HepG2 (cell line): Measurements from ENCODE around the gene SC5D. TPM values are rescaled to one million over a fixed set of nuclear protein-coding genes. Genes with fewer than 3 reads are reported as not detected.

Experiments used
- ATAC-seq: fragments of 200-7000 bp; cut with Tn5 transposase; 3 replicates; pipeline ENCODE4 v1.9.1; 2020; ENCODE audit warnings: mild to moderate bottlenecking, moderate library complexity
- BruUV-seq: library from RNA; stranded (reverse); fragments of 400-500 nt; replicated peaks from 2 replicates; lab custom pipeline; 2021; lab: Mats Ljungman, UMichigan
- CTCF ChIA-PET: fragments of 300-600 bp; formaldehyde crosslinking; extraction: SDS; loops from one replicate; lab custom pipeline; 2021; ENCODE audit warnings: low total read pairs, inconsistent platforms, low intra/inter-chr PET ratio; lab: Yijun Ruan, JAX
- POLR2A ChIA-PET: fragments of 350-600 bp; sonication (Branson Sonifier 250); formaldehyde crosslinking; loops from one replicate; lab custom pipeline; 2020; ENCODE audit warnings: antibody characterized with exemption, inconsistent platforms; lab: Yijun Ruan, JAX
- DNase-seq: peaks from one replicate; pipeline ENCODE4 v3.0.0-alpha.2; 2015; ENCODE audit warnings: low spot score
- FAIRE-seq: peaks from 3 replicates; lab custom pipeline; 2011; peaks lifted over from hg19 to GRCh38; lab: Jason Lieb, UNC
- H2AFZ ChIP-seq: one replicate; pipeline ENCODE4 v1.6.1; 2011; ENCODE audit warnings: low read length, inconsistent platforms
- H3K27ac ChIP-seq: fragments of 300-600 bp; 3 replicates; pipeline ENCODE4 v1.8.0; 2011; ENCODE audit warnings: mixed run types, mild to moderate bottlenecking, mixed read lengths, low read length, inconsistent platforms; ENCODE audit not compliant: insufficient read depth; ENCODE audit errors: extremely low read length
- H3K27me3 ChIP-seq, 2 experiments: fragments of 200-600 bp in 1 of 2; 2 replicates in 1 of 2; 3 replicates in 1 of 2; pipeline versions ENCODE4 v1.6.0 to v1.8.0; 2011; ENCODE audit warnings: low read length in 2 of 2, mild to moderate bottlenecking in 2 of 2, moderate library complexity in 2 of 2, inconsistent platforms in 1 of 2; ENCODE audit not compliant: insufficient read depth in 2 of 2, control insufficient read depth in 1 of 2
- H3K36me3 ChIP-seq, 2 experiments: fragments of 200-600 bp in 1 of 2; replicated peaks in 1 of 2; 2 replicates in 1 of 2; 3 replicates in 1 of 2; pipeline versions ENCODE4 v1.5.1 to v1.8.0; 2011; ENCODE audit warnings: low read length in 2 of 2, inconsistent platforms in 1 of 2; ENCODE audit not compliant: insufficient read depth in 2 of 2, control insufficient read depth in 1 of 2
- H3K4me1 ChIP-seq: 2 replicates; pipeline ENCODE4 v1.5.1; 2012; ENCODE audit warnings: low read length, inconsistent platforms; ENCODE audit not compliant: insufficient read depth
- H3K4me2 ChIP-seq: 2 replicates; pipeline ENCODE4 v1.6.0; 2011; ENCODE audit warnings: low read depth, low read length, inconsistent platforms
- H3K4me3 ChIP-seq, 3 experiments: fragments of 200-600 bp in 1 of 3; sonication (generic), shearing (Covaris generic) in 1 of 3; replicated peaks in 1 of 3; 2 replicates each; pipeline ENCODE4 v1.5.1; 2011 to 2016; ENCODE audit warnings: low read length in 3 of 3, inconsistent platforms in 2 of 3, low read depth in 2 of 3, mild to moderate bottlenecking in 2 of 3, control low read depth in 1 of 3, mixed read lengths in 1 of 3; ENCODE audit not compliant: insufficient read depth in 1 of 3
- H3K79me2 ChIP-seq: one replicate; pipeline ENCODE4 v1.6.1; 2011; ENCODE audit warnings: low read length, inconsistent platforms; ENCODE audit not compliant: insufficient read depth
- H3K9ac ChIP-seq: 2 replicates; pipeline ENCODE4 v1.6.0; 2011; ENCODE audit warnings: mild to moderate bottlenecking, low read depth, low read length, inconsistent platforms; ENCODE audit not compliant: insufficient read depth
- H3K9me3 ChIP-seq: 2 replicates; pipeline ENCODE4 v1.5.1; 2012; ENCODE audit warnings: mild to moderate bottlenecking, low read length
- H4K20me1 ChIP-seq: 2 replicates; pipeline ENCODE4 v1.6.0; 2011; ENCODE audit warnings: inconsistent platforms, mild to moderate bottlenecking, low read length, moderate library complexity; ENCODE audit not compliant: insufficient read depth
- CTCF ChIP-seq: sonication (generic); formaldehyde crosslinking; IDR thresholded peaks from 2 replicates; pipeline ENCODE4 v1.5.0; 2020; ENCODE audit warnings: mild to moderate bottlenecking, missing genetic modification reagents, moderate library complexity
- STAG1 ChIP-seq: sonication (generic); formaldehyde crosslinking; IDR thresholded peaks from 2 replicates; pipeline ENCODE4 v1.4.0; 2020; ENCODE audit warnings: missing genetic modification reagents
- ZNF674 ChIP-seq: sonication (generic); formaldehyde crosslinking; IDR thresholded peaks from 2 replicates; pipeline ENCODE4 v1.5.0; 2020; ENCODE audit warnings: low read depth, mild to moderate bottlenecking, missing genetic modification reagents
- WGBS: methylation state at CpG from one replicate; pipeline ENCODE4 v1.1.6; 2017; ENCODE audit warnings: low lambda C conversion rate; 5-methylcytosine and 5-hydroxymethylcytosine counted together
- in situ Hi-C: cut with HindIII; loops from 2 replicates; pipeline ENCODE4 v1.10.0; 2017; ENCODE audit warnings: low pct_unique_long_range_greater_than_20kb; ENCODE audit not compliant: extremely low pct_ligation_motif_present
- intact Hi-C: fragments of 100-400 bp; cut with micrococcal nuclease; formaldehyde crosslinking; loops from one replicate; pipeline ENCODE4 v1.10.0; 2022; ENCODE audit not compliant: unreplicated experiment
- polyA plus RNA-seq, 8 experiments: library from polyadenylated mRNA; depleted of rRNA in 3 of 8; stranded (reverse) in 7 of 8; unstranded in 1 of 8; fragments of >200 nt; fragmentation: Illumina TruSeq in 4 of 8; extraction: Trizol in 4 of 8; gene quantifications; 2 replicates each; pipeline versions ENCODE4 v1.2.1 to v1.2.3, GENCODE V29; 2011 to 2016; ENCODE audit warnings: low read depth in 4 of 8, missing spikeins in 1 of 8, mixed read lengths in 1 of 8; ENCODE audit not compliant: insufficient read depth in 1 of 8
- total RNA-seq, 5 experiments: library from RNA; depleted of rRNA; stranded (reverse); fragments of >200 nt; fragmentation: Illumina TruSeq; extraction: Trizol; gene quantifications; 2 replicates each; pipeline ENCODE4 v1.2.3, GENCODE V29; 2016; ENCODE audit warnings: low read depth in 1 of 5

The SC5D gene
- total and polyA plus RNA-seq, 2 of the 13 experiments (the other 11 are each of a cell fraction or from before 2014, with no cell fraction given), result 84.4 to 155 TPM

- in situ Hi-C loops, result no loop called here
- WGBS, result 9% methylated on average over 7 of the region's 7 CpGs
Measured at GRCh38 chr11:121321614-121322243, 29.2 kb downstream of the SC5D start.

More at GRCh38 chr11:121321614-121322243, 29.2 kb downstream of the SC5D start:
- no peak overlapping the region for H3K4me3 ChIP-seq
- no peaks in the 10 kb centered on the region for H3K36me3 ChIP-seq
- CTCF ChIA-PET, result interaction anchor here (1.9 kb wide), 1 partner anchor 270 kb away, joined by 4 read pairs; no protein-coding TSS in a partner anchor
- no peak overlapping the region for H3K9ac ChIP-seq
- POLR2A ChIA-PET, result no interaction called here
- peak; percentile 80 for ATAC-seq
- TF ChIP-seq STAG1 (CRISPR knock-in tag), result peak; percentile 70
- TF ChIP-seq ZNF674 (CRISPR knock-in tag), result no peak
- TF ChIP-seq CTCF (CRISPR knock-in tag), result peak; percentile 72
- DNase-seq, result no peak
- no peaks in the 10 kb centered on the region for H3K9me3 ChIP-seq
- no peaks in the 10 kb centered on the region for H4K20me1 ChIP-seq
- peak; percentile 8 for FAIRE-seq
- no peaks in the 10 kb centered on the region; a peak in 1 of 5 replicates for H3K27me3 ChIP-seq
- intact Hi-C loops, result no loop called here
- H3K79me2 ChIP-seq, result no peaks in the 10 kb centered on the region
- H3K4me1 ChIP-seq, result no peaks in the 10 kb centered on the region
- BruUV-seq, result no TSS peak
- no peak overlapping the region for H3K27ac ChIP-seq
- no peak overlapping the region for H3K4me2 ChIP-seq
- H2AFZ ChIP-seq, result no peak overlapping the region
